H1 (cell line): ENCODE measurements around the gene PJVK. TPM values are rescaled to one million over a fixed set of nuclear protein-coding genes. Genes with fewer than 3 reads are reported as not detected.

ENCODE experiments used
- polyA plus RNA-seq, 7 experiments: library from polyadenylated mRNA; depleted of rRNA in 3 of 7; stranded (reverse) in 5 of 7; unstranded in 2 of 7; fragments of >200 nt in 5 of 7; fragments of 200-250 nt in 2 of 7; gene quantifications; 1 replicate in 5 of 7; 2 replicates in 1 of 7; 4 replicates in 1 of 7; pipeline versions ENCODE4 v1.2.1 to v1.2.3, GENCODE V29; 2011 to 2013; ENCODE audit warnings: missing spikeins in 2 of 7, mixed read lengths in 2 of 7
- total RNA-seq: library from RNA; stranded (reverse); fragmentation: NEBNext Ultra II Directional; extraction: Animal tissue kit (Norgen Biotek cat#: 25700); gene quantifications from 2 replicates; pipeline ENCODE4 v1.2.1, GENCODE V29; 2021
- TF ChIP-seq, protein P1 (sequence below): fragments of 300-600 bp; sonication (generic); IDR thresholded peaks from 2 replicates; pipeline ENCODE4 v1.7.1; 2012; ENCODE audit warnings: low read length, moderate library complexity, mild to moderate bottlenecking, inconsistent platforms; ENCODE audit not compliant: insufficient replicate concordance

Gene PJVK
- total and polyA plus RNA-seq, 2 of the 8 experiments (the other 6 are each of a cell fraction or from before 2014, with no cell fraction given): 2.4 to 2.8 TPM

DNA sequence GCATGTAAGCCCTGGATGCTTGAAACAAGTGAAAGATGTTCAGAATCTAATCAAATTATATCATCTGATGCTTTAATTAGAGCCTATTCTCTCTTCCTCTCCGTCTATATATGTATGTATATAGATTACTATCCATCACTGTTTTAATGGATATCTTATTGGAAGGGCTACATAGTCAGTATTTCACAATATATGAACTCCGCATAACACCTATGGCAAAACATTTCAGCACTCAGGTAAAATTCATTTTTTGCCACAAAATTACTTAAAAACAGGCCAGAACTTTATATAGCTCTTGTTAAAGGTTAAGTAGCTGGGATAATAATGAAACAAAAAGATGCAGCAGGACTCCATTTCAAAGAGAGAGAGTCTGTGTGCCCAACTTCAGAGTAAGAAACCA lies 1.2 kb downstream of the PJVK start (continued):
- TF ChIP-seq, protein P1, sequence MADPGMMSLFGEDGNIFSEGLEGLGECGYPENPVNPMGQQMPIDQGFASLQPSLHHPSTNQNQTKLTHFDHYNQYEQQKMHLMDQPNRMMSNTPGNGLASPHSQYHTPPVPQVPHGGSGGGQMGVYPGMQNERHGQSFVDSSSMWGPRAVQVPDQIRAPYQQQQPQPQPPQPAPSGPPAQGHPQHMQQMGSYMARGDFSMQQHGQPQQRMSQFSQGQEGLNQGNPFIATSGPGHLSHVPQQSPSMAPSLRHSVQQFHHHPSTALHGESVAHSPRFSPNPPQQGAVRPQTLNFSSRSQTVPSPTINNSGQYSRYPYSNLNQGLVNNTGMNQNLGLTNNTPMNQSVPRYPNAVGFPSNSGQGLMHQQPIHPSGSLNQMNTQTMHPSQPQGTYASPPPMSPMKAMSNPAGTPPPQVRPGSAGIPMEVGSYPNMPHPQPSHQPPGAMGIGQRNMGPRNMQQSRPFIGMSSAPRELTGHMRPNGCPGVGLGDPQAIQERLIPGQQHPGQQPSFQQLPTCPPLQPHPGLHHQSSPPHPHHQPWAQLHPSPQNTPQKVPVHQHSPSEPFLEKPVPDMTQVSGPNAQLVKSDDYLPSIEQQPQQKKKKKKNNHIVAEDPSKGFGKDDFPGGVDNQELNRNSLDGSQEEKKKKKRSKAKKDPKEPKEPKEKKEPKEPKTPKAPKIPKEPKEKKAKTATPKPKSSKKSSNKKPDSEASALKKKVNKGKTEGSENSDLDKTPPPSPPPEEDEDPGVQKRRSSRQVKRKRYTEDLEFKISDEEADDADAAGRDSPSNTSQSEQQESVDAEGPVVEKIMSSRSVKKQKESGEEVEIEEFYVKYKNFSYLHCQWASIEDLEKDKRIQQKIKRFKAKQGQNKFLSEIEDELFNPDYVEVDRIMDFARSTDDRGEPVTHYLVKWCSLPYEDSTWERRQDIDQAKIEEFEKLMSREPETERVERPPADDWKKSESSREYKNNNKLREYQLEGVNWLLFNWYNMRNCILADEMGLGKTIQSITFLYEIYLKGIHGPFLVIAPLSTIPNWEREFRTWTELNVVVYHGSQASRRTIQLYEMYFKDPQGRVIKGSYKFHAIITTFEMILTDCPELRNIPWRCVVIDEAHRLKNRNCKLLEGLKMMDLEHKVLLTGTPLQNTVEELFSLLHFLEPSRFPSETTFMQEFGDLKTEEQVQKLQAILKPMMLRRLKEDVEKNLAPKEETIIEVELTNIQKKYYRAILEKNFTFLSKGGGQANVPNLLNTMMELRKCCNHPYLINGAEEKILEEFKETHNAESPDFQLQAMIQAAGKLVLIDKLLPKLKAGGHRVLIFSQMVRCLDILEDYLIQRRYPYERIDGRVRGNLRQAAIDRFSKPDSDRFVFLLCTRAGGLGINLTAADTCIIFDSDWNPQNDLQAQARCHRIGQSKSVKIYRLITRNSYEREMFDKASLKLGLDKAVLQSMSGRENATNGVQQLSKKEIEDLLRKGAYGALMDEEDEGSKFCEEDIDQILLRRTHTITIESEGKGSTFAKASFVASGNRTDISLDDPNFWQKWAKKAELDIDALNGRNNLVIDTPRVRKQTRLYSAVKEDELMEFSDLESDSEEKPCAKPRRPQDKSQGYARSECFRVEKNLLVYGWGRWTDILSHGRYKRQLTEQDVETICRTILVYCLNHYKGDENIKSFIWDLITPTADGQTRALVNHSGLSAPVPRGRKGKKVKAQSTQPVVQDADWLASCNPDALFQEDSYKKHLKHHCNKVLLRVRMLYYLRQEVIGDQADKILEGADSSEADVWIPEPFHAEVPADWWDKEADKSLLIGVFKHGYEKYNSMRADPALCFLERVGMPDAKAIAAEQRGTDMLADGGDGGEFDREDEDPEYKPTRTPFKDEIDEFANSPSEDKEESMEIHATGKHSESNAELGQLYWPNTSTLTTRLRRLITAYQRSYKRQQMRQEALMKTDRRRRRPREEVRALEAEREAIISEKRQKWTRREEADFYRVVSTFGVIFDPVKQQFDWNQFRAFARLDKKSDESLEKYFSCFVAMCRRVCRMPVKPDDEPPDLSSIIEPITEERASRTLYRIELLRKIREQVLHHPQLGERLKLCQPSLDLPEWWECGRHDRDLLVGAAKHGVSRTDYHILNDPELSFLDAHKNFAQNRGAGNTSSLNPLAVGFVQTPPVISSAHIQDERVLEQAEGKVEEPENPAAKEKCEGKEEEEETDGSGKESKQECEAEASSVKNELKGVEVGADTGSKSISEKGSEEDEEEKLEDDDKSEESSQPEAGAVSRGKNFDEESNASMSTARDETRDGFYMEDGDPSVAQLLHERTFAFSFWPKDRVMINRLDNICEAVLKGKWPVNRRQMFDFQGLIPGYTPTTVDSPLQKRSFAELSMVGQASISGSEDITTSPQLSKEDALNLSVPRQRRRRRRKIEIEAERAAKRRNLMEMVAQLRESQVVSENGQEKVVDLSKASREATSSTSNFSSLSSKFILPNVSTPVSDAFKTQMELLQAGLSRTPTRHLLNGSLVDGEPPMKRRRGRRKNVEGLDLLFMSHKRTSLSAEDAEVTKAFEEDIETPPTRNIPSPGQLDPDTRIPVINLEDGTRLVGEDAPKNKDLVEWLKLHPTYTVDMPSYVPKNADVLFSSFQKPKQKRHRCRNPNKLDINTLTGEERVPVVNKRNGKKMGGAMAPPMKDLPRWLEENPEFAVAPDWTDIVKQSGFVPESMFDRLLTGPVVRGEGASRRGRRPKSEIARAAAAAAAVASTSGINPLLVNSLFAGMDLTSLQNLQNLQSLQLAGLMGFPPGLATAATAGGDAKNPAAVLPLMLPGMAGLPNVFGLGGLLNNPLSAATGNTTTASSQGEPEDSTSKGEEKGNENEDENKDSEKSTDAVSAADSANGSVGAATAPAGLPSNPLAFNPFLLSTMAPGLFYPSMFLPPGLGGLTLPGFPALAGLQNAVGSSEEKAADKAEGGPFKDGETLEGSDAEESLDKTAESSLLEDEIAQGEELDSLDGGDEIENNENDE: no peak
